Measurements from ENCODE around the gene SPR. TPM values are rescaled to one million over a fixed set of nuclear protein-coding genes. Genes with fewer than 3 reads are reported as not detected.

The SPR gene
- total and polyA plus RNA-seq, 2 of the 4 experiments (the other 2 are of a cell fraction): 14.3 to 17.4 TPM

- no peak overlapping the region for H2BK120ac ChIP-seq (ENCODE audit: low read depth, low read length)
- peaks cover 98% of the 10 kb centered on the region for H3K27me3 ChIP-seq (ENCODE audit: control insufficient read depth, insufficient read depth, low read length)
- ChIA-PET CTCF (no interaction called here), POLR2A (ENCODE audit: unreplicated experiment) (no interaction called here)
- DNase-seq (no peak), ATAC-seq (ENCODE audit: low read depth) (no peak)
- H3K18ac ChIP-seq (ENCODE audit: low read depth, low read length): no peak overlapping the region
- no peak overlapping the region for H4K8ac ChIP-seq (ENCODE audit: low read depth in 2 of 2, low read length in 2 of 2)
- no peak overlapping the region for H2BK20ac ChIP-seq (ENCODE audit: low read depth, low read length)
- no peaks in the 10 kb centered on the region for H3K4me1 ChIP-seq (ENCODE audit: control insufficient read depth, insufficient read depth, low read length)
- H2AK9ac ChIP-seq (replicated peaks; ENCODE audit: low read depth, low read length, poor library complexity): no peak overlapping the region
- no peak overlapping the region for H3K27ac ChIP-seq (ENCODE audit: insufficient read depth, low read length)
- H3K23ac ChIP-seq (ENCODE audit: low read depth, low read length): no peak overlapping the region
- no peak overlapping the region for H3K56ac ChIP-seq (ENCODE audit: extremely low read depth, insufficient read depth, low read length)
- no peak overlapping the region for H3K14ac ChIP-seq (replicated peaks; ENCODE audit: low read depth, low read length)
- peak overlapping the region; percentile 37 for H2AFZ ChIP-seq (replicated peaks; ENCODE audit: low read length, poor library complexity)
- H3K4me2 ChIP-seq (ENCODE audit: low read depth, low read length): no peak overlapping the region
- no peaks in the 10 kb centered on the region for H3K9me1 ChIP-seq (ENCODE audit: insufficient read depth, low read length)
- intact Hi-C loops (cut with micrococcal nuclease): no loop called here
- no peaks in the 10 kb centered on the region for H3K79me1 ChIP-seq (ENCODE audit: low read depth in 1 of 2, low read length in 2 of 2)
- no TSS peak for BruUV-seq (replicated peaks)
- peaks cover 31% of the 10 kb centered on the region; the same call in 1 of the 2 replicates for H4K20me1 ChIP-seq (ENCODE audit: insufficient read depth, low read length)
- dilution Hi-C loops (cut with HindIII; ENCODE audit: low sequenced_read_pairs, unreplicated experiment): no loop called here
- no peak overlapping the region for H3K9ac ChIP-seq (ENCODE audit: low read depth, low read length)
- H3K4me3 ChIP-seq (ENCODE audit: insufficient read depth, low read depth, low read length): no peak overlapping the region
- H2BK15ac ChIP-seq (ENCODE audit: low read depth, low read length): no peak overlapping the region
- WGBS, 2 experiments (ENCODE audit: extremely low coverage in 2 of 2, insufficient read length in 1 of 2): 2% methylated on average over 13 of the region's 36 CpGs; no CpG with 5 or more reads in 1 of the 2 experiments
- H4K91ac ChIP-seq (ENCODE audit: insufficient read depth, low read depth, low read length): no peak overlapping the region
- peaks cover 24% of the 10 kb centered on the region for H3K9me3 ChIP-seq (ENCODE audit: control insufficient read depth, insufficient read depth, low read length)
- H3K36me3 ChIP-seq (ENCODE audit: control insufficient read depth, insufficient read depth, low read length): no peaks in the 10 kb centered on the region
- in situ Hi-C loops (cut with MboI; ENCODE audit: low sequenced_read_pairs): no loop called here
- H3K4ac ChIP-seq (ENCODE audit: low read depth, low read length): no peak overlapping the region
- H4K5ac ChIP-seq (ENCODE audit: low read depth, low read length): no peak overlapping the region
- no peak for TF ChIP-seq RAD21 (IDR thresholded peaks at IDR 0.05; ENCODE audit: low read length)
- TF ChIP-seq MAFK (IDR thresholded peaks at IDR 0.05; ENCODE audit: low read depth, low read length): no peak
- TF ChIP-seq, protein P1, sequence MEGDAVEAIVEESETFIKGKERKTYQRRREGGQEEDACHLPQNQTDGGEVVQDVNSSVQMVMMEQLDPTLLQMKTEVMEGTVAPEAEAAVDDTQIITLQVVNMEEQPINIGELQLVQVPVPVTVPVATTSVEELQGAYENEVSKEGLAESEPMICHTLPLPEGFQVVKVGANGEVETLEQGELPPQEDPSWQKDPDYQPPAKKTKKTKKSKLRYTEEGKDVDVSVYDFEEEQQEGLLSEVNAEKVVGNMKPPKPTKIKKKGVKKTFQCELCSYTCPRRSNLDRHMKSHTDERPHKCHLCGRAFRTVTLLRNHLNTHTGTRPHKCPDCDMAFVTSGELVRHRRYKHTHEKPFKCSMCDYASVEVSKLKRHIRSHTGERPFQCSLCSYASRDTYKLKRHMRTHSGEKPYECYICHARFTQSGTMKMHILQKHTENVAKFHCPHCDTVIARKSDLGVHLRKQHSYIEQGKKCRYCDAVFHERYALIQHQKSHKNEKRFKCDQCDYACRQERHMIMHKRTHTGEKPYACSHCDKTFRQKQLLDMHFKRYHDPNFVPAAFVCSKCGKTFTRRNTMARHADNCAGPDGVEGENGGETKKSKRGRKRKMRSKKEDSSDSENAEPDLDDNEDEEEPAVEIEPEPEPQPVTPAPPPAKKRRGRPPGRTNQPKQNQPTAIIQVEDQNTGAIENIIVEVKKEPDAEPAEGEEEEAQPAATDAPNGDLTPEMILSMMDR (conservative IDR thresholded peaks at IDR 0.05; ENCODE audit: low read depth, low read length): no peak
- no peak for TF ChIP-seq MXI1 (IDR thresholded peaks at IDR 0.05; ENCODE audit: borderline replicate concordance, low read depth, low read length)
- no peak overlapping the region for H2AK5ac ChIP-seq (ENCODE audit: low read depth, low read length)
- H2BK5ac ChIP-seq (ENCODE audit: low read depth, low read length, poor library complexity, severe bottlenecking): no peak overlapping the region
Measured at GRCh38 chr2:72923833-72924352, 36.7 kb downstream of the SPR start.
